HK-2 (cell line): ENCODE results near the gene FTCD.
"Not testable (repeated sequence)": the region's sequence is repeated elsewhere in the genome, so short reads cannot be mapped to it uniquely, and the experiment has no call there.

Experiments used
- DNase-seq: peaks from one replicate; pipeline ENCODE4 v3.0.0-alpha.2; 2018; ENCODE audit not compliant: unreplicated experiment

The FTCD gene

DNA sequence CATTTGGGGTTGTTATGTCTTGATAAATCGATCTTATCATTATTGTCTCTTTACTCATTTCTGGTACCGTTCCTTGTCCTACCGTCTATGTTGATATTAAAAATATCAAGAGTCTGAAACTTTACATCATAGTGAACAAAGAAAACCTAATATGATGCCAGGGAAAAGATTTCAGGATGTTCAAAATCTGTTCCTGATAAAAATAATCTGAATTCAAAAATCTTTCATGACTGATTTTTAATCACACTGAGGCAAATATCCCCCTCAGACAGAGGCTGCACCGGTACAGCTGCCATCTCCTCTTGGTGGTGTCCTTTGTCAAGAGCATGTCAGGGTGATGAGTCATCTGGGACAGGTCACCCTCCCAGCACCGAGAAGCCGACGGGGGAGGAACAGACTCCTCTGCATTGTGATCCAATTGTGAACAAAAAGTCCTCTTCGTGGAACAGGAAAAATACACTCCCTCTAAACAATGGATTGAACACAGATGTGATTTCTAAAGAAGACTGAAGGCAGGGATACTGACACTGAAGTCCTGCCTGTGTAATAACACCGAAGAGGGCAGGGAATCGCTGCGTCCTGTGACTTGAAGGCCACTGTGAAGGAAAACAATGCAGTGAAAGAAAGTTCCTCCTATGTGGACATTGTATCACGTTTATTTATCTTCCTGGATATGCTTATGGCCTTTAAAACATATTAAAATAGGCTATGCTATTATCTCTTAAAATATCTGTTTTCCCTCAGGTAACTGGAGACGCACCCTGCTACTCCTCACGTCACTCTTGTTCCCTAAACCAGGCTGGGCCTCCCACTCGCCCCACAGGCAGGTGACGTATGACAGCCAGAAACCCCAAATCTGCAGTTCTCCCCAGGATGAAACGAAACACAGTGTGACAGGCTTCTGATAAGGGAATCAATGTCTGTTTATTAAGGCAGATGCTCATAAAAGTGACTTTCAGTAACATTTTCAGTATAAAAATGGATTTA is 33.1 kb upstream of the FTCD start:
- peak; percentile 32 for DNase-seq

DNA sequence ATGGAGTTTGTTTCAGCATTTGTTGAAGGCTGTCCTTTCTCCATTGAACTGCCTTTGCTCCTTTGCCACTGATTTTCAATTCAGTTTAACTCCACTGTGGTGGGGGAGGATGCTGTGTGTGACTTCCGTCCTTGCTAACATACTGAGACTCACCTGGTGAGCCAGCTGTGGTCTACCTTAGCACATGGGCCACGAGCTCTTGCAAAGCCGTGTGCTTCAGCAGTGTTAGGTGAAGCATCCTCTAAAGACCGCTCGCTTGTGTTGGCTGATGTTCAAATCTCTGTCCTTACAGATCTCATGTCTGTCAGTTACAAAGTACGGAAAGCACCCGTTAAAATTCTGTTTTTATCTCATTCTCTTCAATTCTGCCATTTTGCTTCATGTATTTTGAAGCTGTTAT is 32.4 kb upstream of the FTCD start:
- no peak for DNase-seq

GRCh38 chr21:46187261-46187660 is 31.9 kb upstream of the FTCD start:
- DNase-seq: no peak

DNA sequence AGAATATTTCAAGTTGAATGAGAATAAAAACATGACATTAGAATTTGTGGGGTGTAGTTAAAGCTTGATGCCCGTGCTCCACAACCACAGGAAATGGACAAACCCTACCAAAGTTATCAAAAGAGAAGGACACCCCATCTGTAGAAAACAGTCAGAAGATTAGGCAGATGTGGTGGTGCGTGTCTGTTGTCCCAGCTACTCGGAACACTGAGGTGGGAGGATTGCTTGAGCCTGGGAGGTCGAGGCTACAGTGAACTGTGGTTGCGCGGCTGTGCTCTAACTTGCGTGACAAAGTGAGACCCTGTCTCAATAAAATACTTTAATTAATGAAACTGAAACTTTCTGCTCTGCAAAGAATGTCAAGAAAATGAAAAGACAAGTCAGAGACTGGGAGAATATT is 30.3 kb upstream of the FTCD start:
- DNase-seq: no peak

GRCh38 chr21:46184625-46185555 is 29.5 kb upstream of the FTCD start:
- peak; percentile 61 for DNase-seq

- peak; percentile 41 for DNase-seq
These were observed 28.7 kb upstream of the FTCD start, which contains the start of gene SPATC1L for GRCh38 chr21:46183910-46184624. Gene SPATC1L (minus strand): TSS chr21:46184459. CDS start chr21:46182816, 1,643 bp downstream.

DNA sequence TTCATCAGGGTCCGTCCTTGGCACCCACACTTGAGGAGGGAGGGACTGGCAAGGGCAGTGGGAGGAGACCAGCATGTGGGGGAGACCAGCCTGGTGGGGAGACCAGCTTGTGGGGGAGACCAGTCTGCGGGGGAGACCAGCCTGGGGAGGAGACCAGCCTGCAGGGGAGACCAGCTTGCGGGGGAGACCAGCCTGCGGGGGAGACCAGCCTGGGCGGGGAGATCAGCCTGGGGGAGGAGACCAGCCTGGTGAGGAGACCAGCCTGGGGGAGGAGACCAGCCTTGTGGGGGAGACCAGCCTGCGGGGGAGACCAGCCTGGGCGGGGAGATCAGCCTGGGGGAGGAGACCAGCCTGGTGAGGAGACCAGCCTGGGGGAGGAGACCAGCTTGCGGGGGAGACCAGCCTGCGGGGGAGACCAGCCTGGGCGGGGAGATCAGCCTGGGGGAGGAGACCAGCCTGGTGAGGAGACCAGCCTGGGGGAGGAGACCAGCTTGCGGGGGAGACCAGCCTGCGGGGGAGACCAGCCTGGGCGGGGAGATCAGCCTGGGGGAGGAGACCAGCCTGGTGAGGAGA is 28.0 kb upstream of the FTCD start:
- DNase-seq: not testable (repeated sequence)

GRCh38 chr21:46182548-46183336 is 27.4 kb upstream of the FTCD start:
- DNase-seq: no peak

DNA sequence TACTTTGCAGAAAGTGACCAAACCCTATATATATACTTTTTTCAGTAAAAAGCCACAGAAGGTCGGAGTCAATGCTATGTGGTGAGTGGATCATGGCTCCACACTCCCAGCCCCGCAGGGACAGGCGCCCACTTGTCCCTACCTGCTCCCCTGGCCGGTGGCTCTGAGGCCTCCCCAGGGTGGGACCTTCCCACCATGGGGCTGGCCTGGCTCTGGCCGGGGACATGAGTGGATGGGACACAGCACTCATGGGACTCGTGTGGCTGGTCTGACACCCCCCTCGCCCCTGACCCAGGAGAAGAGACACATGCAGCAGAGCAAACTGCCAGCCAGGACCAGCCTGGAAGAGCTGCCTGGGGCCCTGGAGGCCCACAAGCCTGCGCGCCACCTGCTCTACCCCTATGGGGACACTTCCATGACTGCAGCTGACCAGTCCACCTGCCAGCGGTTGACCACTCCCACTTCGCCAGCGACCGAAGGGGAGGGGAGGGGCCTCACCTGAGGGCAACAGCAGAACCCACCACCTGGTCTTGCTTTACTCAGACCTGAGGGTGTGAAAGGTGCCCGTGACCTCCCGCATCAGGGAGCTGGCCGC is 26.7 kb upstream of the FTCD start:
- DNase-seq: no peak

DNA sequence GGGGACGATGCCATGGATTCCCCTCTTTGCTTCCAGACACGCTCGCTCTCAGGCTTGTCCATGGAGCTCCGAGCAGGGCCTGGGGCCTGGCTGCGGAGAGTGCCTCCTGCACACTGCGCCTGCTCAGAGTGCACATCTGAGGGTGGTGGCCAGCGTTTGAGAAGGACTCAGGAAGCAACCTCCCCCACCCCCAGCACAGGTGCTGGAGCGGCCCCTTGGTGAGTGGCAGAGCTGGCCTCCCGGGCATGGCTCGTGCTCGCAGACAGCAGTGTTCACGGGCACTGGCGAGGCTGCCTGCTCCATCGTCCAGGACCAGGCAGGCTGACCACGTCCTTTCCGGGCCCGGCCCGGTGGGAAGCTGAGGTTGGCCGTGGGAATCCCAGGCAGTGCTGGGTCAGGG is 26.1 kb upstream of the FTCD start:
- DNase-seq: no peak

DNA sequence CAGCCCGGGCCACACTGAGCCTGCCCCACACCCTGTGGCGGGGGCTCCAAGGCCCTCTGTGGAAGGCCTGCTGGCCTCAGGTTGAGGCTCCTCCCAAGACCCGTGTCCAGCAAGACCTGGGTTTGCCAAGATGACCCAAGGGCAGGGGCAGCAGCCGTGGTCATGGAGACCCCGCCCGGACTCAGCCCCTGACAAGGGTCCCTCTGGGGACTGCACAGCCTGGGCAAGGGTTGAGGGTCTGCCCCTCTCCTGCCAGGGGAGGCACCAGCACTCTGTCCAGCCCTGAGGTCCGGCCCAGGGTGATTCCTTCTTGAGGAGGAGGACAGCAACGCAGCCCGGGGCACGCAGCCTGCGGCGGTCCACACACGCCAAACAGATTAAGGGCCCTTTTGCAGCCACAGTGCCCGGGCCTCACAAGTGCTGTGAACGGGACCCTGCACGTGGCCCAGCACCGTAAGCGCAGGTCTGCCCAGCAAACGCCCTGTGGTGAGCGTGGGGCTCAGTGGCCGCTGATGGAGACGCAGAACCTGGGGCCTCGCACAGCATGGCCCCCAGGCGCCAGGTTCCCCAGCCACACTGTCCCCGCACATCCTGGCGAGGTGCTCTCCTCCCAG is 25.5 kb upstream of the FTCD start:
- no peak for DNase-seq

- no peak for DNase-seq
These were observed 24.8 kb upstream of the FTCD start for GRCh38 chr21:46180079-46180722.

DNA sequence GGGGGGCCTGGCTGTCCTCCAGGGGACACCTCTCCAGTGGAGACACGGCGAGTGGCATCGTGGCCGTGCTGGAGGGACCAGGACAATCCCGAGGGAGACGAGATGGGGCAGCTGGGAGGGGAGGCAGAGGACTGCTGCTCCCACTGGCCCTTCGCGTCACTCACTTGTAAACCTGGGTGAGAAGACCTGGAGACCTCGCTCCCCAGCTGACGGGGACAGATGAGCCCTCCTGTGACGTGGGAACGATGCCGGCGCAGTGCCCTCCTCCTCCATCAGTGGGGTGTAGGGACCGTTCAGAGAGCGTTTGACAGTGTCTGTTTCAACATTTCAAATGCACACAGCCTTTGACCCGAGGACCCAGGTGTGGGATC is 24.3 kb upstream of the FTCD start:
- no peak for DNase-seq

DNA sequence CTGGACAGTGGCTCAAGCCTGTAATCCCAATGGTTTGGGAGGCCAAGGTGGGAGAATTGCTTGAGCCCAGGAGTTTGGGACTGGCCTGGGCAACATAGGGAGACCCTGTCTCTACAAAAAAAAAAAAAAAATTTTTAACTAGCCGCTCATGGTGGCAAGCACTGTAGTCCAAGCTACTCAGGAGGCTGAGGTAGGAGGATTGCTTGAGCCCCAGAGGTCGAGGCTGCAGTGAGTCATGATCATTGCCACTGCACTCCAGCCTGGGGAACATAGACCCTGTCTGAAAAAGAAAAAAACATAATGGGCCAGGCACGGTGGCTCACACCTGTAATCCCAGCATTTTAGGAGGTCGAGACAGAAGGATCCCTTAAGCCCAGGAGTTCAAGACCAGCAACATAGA is 23.6 kb upstream of the FTCD start:
- DNase-seq: no peak

DNA sequence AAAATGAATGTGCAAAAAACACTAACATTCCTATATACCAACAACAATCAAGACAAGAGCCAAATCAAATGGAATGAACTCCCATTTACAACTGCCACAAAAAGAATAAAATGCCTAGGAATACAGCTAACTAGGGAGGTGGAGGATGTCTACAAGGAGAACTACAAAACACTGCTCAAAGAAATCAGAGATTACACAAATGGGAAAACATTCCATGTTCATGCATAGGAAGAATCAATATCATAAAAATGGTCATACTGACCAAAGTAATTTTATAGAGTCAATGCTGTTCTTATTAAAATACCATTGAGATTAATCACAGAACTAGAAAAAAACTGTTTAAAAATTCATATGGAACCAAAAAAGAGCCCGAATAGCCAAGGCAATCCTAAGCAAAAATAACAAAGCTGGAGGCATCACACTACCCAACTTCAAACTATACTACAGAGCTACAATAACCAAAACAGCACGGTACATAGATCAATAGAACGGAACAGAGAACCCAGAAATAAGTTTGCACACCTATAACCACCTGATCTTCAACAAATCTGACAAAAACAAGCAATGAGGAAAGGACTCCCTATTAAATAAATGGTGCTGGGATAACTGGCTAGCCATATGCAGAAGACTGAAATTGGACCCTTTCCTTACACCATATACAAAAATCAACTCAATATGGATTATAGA is 21.2 kb upstream of the FTCD start:
- not testable (repeated sequence) for DNase-seq

DNA sequence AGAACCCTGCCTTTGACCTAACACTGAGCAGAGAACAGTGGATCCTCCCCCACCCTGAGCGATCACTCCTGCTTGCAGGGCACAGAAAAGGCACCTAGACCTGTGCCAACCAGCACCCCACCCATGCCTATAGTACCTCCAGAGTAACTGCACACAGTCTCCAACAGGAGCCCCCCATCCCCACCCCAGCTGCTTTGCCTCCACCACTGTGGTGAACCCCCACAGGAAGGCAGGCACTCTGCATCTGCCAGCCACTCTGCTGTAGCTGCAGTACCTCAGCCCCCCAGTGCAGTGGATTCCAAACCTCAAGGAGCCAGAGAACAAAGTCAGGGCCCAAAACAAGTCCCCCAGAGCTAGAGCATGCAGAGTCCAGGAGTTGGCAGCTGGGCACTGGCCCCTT is 18.2 kb upstream of the FTCD start:
- DNase-seq: no peak

GRCh38 chr21:46172863-46173528 is 17.6 kb upstream of the FTCD start:
- no peak for DNase-seq
